ENCODE measurements around the gene PARD3.

The PARD3 gene

GRCh38 chr10:34169131-34169530 is 646.0 kb downstream of the PARD3 start:
- no peak for DNase-seq

- no peak for DNase-seq
Observed at GRCh38 chr10:34168439-34168838, 646.7 kb downstream of the PARD3 start.

GRCh38 chr10:34166823-34167222 is 648.3 kb downstream of the PARD3 start:
- DNase-seq: no peak

- DNase-seq: no peak
Observed at GRCh38 chr10:34166354-34166753, 648.7 kb downstream of the PARD3 start.

- DNase-seq: no peak
Observed at GRCh38 chr10:34164029-34164428, 651.1 kb downstream of the PARD3 start.

- no peak for DNase-seq
Observed at GRCh38 chr10:34163075-34163905, 651.8 kb downstream of the PARD3 start.

- DNase-seq: no peak
Observed at GRCh38 chr10:34161777-34162370, 653.2 kb downstream of the PARD3 start.

- DNase-seq: no peak
Observed at GRCh38 chr10:34160595-34160994, 654.5 kb downstream of the PARD3 start.

GRCh38 chr10:34157501-34157900 is 657.6 kb downstream of the PARD3 start:
- no peak for DNase-seq

GRCh38 chr10:34156781-34157425 is 658.2 kb downstream of the PARD3 start:
- DNase-seq: no peak

- DNase-seq: no peak
Observed at GRCh38 chr10:34155812-34156211, 659.3 kb downstream of the PARD3 start.

GRCh38 chr10:34154383-34154900 is 660.7 kb downstream of the PARD3 start:
- DNase-seq: no peak

GRCh38 chr10:34153663-34154382 is 661.3 kb downstream of the PARD3 start:
- DNase-seq: no peak

GRCh38 chr10:34152434-34152833 is 662.7 kb downstream of the PARD3 start:
- DNase-seq: no peak

- DNase-seq: no peak
Observed at GRCh38 chr10:34151931-34152330, 663.2 kb downstream of the PARD3 start.

GRCh38 chr10:34151481-34151880 is 663.6 kb downstream of the PARD3 start:
- no peak for DNase-seq

- DNase-seq: no peak
Observed at GRCh38 chr10:34150103-34150502, 665.0 kb downstream of the PARD3 start.

- DNase-seq: no peak
Observed at GRCh38 chr10:34148305-34148657, 666.8 kb downstream of the PARD3 start.

GRCh38 chr10:34147641-34148304 is 667.3 kb downstream of the PARD3 start:
- DNase-seq: no peak

GRCh38 chr10:34145715-34146114 is 669.4 kb downstream of the PARD3 start:
- no peak for DNase-seq

- no peak for DNase-seq
Observed at GRCh38 chr10:34143466-34143865, 671.6 kb downstream of the PARD3 start.

GRCh38 chr10:34141032-34141680 is 673.9 kb downstream of the PARD3 start:
- no peak for DNase-seq
